ENCODE results near the gene GIPR.
A peak's percentile ranks its signal among the peaks of the same experiment; 100 is the strongest.
"Not testable (repeated sequence)": the region's sequence is repeated elsewhere in the genome, so short reads cannot be mapped to it uniquely, and the experiment has no call there.

GIPR gene

GRCh38 chr19:45691516-45692186, 23.6 kb downstream of the GIPR start, which contains the start of gene SNRPD2:
Gene SNRPD2 (minus strand): TSS chr19:45691953. CDS start chr19:45691888, 65 bp downstream.
- peak; percentile 91 for DNase-seq (ENCODE audit: low read depth)

- DNase-seq (ENCODE audit: low read depth) = peak; percentile 100
Observed at GRCh38 chr19:45692187-45693105, 24.4 kb downstream of the GIPR start, which contains the start of gene QPCTL. Gene QPCTL (plus strand): TSS chr19:45692666. CDS start chr19:45692704, 38 bp downstream.

- no peak for DNase-seq (ENCODE audit: low read depth)
Observed at GRCh38 chr19:45693106-45693788, 25.2 kb downstream of the GIPR start.

GRCh38 chr19:45701676-45702075, 33.7 kb downstream of the GIPR start:
- no peak for DNase-seq (ENCODE audit: low read depth)

GRCh38 chr19:45705115-45705514, 37.1 kb downstream of the GIPR start:
- no peak for DNase-seq (ENCODE audit: low read depth)

- DNase-seq (ENCODE audit: low read depth) = no peak
Observed at GRCh38 chr19:45705710-45706415, 37.8 kb downstream of the GIPR start.

- DNase-seq (ENCODE audit: low read depth) = no peak
Observed at GRCh38 chr19:45710356-45711130, 42.5 kb downstream of the GIPR start.

GRCh38 chr19:45711851-45712698, 44.1 kb downstream of the GIPR start:
- DNase-seq (ENCODE audit: low read depth) = no peak

- no peak for DNase-seq (ENCODE audit: low read depth)
Observed at GRCh38 chr19:45712699-45713067, 44.7 kb downstream of the GIPR start.

GRCh38 chr19:45713141-45713540, 45.1 kb downstream of the GIPR start:
- DNase-seq (ENCODE audit: low read depth) = no peak

GRCh38 chr19:45715139-45715538, 47.1 kb downstream of the GIPR start:
- DNase-seq (ENCODE audit: low read depth) = no peak

GRCh38 chr19:45716359-45717130, 48.5 kb downstream of the GIPR start:
- no peak for DNase-seq (ENCODE audit: low read depth)

GRCh38 chr19:45717131-45717982, 49.3 kb downstream of the GIPR start:
- peak; percentile 96 for DNase-seq (ENCODE audit: low read depth)

- DNase-seq (ENCODE audit: low read depth) = no peak
Observed at GRCh38 chr19:45717983-45718650, 50.1 kb downstream of the GIPR start.

- DNase-seq (ENCODE audit: low read depth) = not testable (repeated sequence)
Observed at GRCh38 chr19:45720065-45720464, 52.0 kb downstream of the GIPR start.

GRCh38 chr19:45728683-45729082, 60.7 kb downstream of the GIPR start:
- not testable (repeated sequence) for DNase-seq (ENCODE audit: low read depth)

GRCh38 chr19:45729800-45730290, 61.8 kb downstream of the GIPR start:
- DNase-seq (ENCODE audit: low read depth) = no peak

Data from GM04504 (cell line).